ENCODE results near the gene CDC5L. TPM values are rescaled to one million over a fixed set of nuclear protein-coding genes. Genes with fewer than 3 reads are reported as not detected.
A peak's percentile ranks its signal among the peaks of the same experiment; 100 is the strongest.

The CDC5L gene
- total RNA-seq, 4 donors from 2014 or later, result 17.8 to 24.7 (median 20.8) TPM

- TF ChIP-seq CTCF (IDR thresholded peaks at IDR 0.05) (no peak), POLR2A (IDR thresholded peaks at IDR 0.05) (no peak)
- no peak overlapping the region for H3K27ac ChIP-seq
- no peaks in the 10 kb centered on the region for H3K4me1 ChIP-seq
- no peak for DNase-seq
- no peaks in the 10 kb centered on the region for H3K27me3 ChIP-seq
- intact Hi-C loops (cut with DNase I), result no loop called here
- H3K36me3 ChIP-seq, result peaks cover 36 to 58% of the 10 kb centered on the region in 2 donors
- no peaks in the 10 kb centered on the region for H3K9me3 ChIP-seq
- no peak overlapping the region for H3K4me3 ChIP-seq (replicated peaks in 1 of 3)
These were observed 35.8 kb downstream of the CDC5L start for GRCh38 chr6:44423306-44423705.

GRCh38 chr6:44425951-44426350 lies 38.4 kb downstream of the CDC5L start:
- 92 to 96% methylated on average over 6 of the region's 6 CpGs for WGBS, 2 donors
- no peaks in the 10 kb centered on the region for H3K4me1 ChIP-seq
- H3K27me3 ChIP-seq, result no peaks in the 10 kb centered on the region
- intact Hi-C loops (cut with DNase I), result no loop called here
- DNase-seq, result no peak
- no peak for TF ChIP-seq POLR2A (IDR thresholded peaks at IDR 0.05)
- TF ChIP-seq CTCF (IDR thresholded peaks at IDR 0.05), result no peak
- H3K27ac ChIP-seq, result no peak overlapping the region
- peaks cover 42 to 50% of the 10 kb centered on the region in 2 donors for H3K36me3 ChIP-seq
- no peak overlapping the region for H3K4me3 ChIP-seq (replicated peaks in 1 of 3)
- H3K9me3 ChIP-seq, result no peaks in the 10 kb centered on the region

GRCh38 chr6:44428682-44429081 lies 41.2 kb downstream of the CDC5L start:
- TF ChIP-seq POLR2A (IDR thresholded peaks at IDR 0.05) (no peak), CTCF (IDR thresholded peaks at IDR 0.05) (no peak)
- intact Hi-C loops (cut with DNase I), result no loop called here
- H3K36me3 ChIP-seq, result peaks cover 28 to 34% of the 10 kb centered on the region in 2 donors
- no peak for DNase-seq
- no peak overlapping the region for H3K4me3 ChIP-seq (replicated peaks in 1 of 3)
- no peaks in the 10 kb centered on the region for H3K27me3 ChIP-seq
- H3K9me3 ChIP-seq, result no peaks in the 10 kb centered on the region
- H3K4me1 ChIP-seq, result no peaks in the 10 kb centered on the region
- no peak overlapping the region for H3K27ac ChIP-seq
- 85 to 94% methylated on average over 3 of the region's 3 CpGs for WGBS, 2 donors

- no peak overlapping the region for H3K27ac ChIP-seq
- H3K36me3 ChIP-seq, result peaks cover 20 to 21% of the 10 kb centered on the region in 2 donors
- H3K4me1 ChIP-seq, result no peaks in the 10 kb centered on the region
- intact Hi-C loops (cut with DNase I), result no loop called here
- H3K4me3 ChIP-seq (replicated peaks in 1 of 3), result no peak overlapping the region
- no peak for DNase-seq
- H3K27me3 ChIP-seq, result no peaks in the 10 kb centered on the region
- WGBS, 2 donors, result 95 to 97% methylated on average over 2 of the region's 2 CpGs
- TF ChIP-seq POLR2A (IDR thresholded peaks at IDR 0.05) (no peak), CTCF (IDR thresholded peaks at IDR 0.05) (no peak)
- no peaks in the 10 kb centered on the region for H3K9me3 ChIP-seq
These were observed 42.8 kb downstream of the CDC5L start for GRCh38 chr6:44430326-44430725.

- H3K4me1 ChIP-seq, result no peaks in the 10 kb centered on the region
- TF ChIP-seq POLR2A (IDR thresholded peaks at IDR 0.05) (no peak), CTCF (IDR thresholded peaks at IDR 0.05) (peak; percentile 23 to 84 (median 70))
- no peak overlapping the region for H3K4me3 ChIP-seq (replicated peaks in 1 of 3)
- H3K36me3 ChIP-seq, result peaks cover 12 to 17% of the 10 kb centered on the region in 2 donors
- 95 to 96% methylated on average over 1 of the region's 1 CpG for WGBS, 2 donors
- intact Hi-C loops (cut with DNase I), result no loop called here
- H3K27ac ChIP-seq, result no peak overlapping the region
- H3K9me3 ChIP-seq, result no peaks in the 10 kb centered on the region
- peak; percentile 36 to 42 for DNase-seq
- H3K27me3 ChIP-seq, result no peaks in the 10 kb centered on the region
These were observed 43.7 kb downstream of the CDC5L start for GRCh38 chr6:44431118-44431725.

Data from thyroid gland (tissue), 4 donors.